ENCODE data around the gene DENND4C.

DNA sequence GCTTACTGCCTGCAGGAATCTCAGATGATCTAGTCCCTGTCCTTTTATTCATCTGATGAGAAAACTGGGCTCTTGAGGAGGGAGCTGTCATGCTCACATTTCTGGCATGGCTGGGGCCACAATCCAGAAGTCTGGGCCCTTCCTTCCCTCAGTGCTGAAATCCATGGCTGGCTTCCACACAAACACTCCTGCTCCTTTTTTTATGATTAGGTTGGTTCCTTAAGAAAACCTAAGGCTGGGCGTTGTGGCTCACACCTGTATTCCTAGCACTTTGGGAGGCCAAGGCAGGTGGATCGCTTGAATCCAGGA is 179.7 kb downstream of the DENND4C start:
- TF ChIP-seq BCL11A (tag by site-specific recombination; IDR thresholded peaks at IDR 0.05; ENCODE audit: low read depth) (no peak), ZNF274 (IDR thresholded peaks at IDR 0.05; ENCODE audit: low read length) (no peak), ZNF274 (tag by site-specific recombination; IDR thresholded peaks at IDR 0.05; ENCODE audit: borderline replicate concordance) (no peak), ZBTB21 (tag by site-specific recombination; IDR thresholded peaks at IDR 0.05) (no peak)
